ENCODE results near the gene TBC1D1.

GRCh38 chr4:38021751-38022150 lies 130.9 kb downstream of the TBC1D1 start:
- no peak for TF ChIP-seq POLR2AphosphoS5 (IDR thresholded peaks at IDR 0.05)
- TF ChIP-seq, protein P1, sequence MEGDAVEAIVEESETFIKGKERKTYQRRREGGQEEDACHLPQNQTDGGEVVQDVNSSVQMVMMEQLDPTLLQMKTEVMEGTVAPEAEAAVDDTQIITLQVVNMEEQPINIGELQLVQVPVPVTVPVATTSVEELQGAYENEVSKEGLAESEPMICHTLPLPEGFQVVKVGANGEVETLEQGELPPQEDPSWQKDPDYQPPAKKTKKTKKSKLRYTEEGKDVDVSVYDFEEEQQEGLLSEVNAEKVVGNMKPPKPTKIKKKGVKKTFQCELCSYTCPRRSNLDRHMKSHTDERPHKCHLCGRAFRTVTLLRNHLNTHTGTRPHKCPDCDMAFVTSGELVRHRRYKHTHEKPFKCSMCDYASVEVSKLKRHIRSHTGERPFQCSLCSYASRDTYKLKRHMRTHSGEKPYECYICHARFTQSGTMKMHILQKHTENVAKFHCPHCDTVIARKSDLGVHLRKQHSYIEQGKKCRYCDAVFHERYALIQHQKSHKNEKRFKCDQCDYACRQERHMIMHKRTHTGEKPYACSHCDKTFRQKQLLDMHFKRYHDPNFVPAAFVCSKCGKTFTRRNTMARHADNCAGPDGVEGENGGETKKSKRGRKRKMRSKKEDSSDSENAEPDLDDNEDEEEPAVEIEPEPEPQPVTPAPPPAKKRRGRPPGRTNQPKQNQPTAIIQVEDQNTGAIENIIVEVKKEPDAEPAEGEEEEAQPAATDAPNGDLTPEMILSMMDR (IDR thresholded peaks at IDR 0.05 in 8 of 11, conservative IDR thresholded peaks at IDR 0.05 in 3 of 11) = no peak
- no peak for TF ChIP-seq POLR2A (IDR thresholded peaks at IDR 0.05)

Data from spleen (tissue), 7 donors.